ENCODE measurements around the gene LZIC.

The LZIC gene

DNA sequence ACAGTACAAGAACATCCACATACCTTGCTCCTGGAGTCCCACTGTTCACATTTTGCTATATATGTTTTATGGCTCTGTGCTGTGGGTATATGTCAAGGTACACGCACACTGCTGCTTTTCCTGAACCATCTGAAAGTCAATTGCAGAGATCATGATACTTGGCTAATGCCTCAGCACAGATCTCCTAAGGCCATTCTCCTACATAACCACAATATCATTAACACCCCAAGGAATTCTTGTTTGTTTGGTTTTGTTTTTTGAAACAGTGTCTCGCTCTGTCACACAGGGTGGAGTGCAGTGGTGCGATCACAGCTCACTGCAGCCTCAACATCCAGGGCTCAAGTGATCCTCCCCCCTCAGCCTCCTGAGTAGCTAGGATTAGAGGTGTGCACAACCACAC, 49.1 kb downstream of the LZIC start:
- Histone ChIP-seq H3K27me3 (ENCODE audit: control insufficient read depth, insufficient read depth, low read length) (no peaks in the 10 kb centered on the region), H3K9me3 (replicated peaks; ENCODE audit: low read length) (no peaks in the 10 kb centered on the region), H3K36me3 (ENCODE audit: insufficient read depth, low read length) (no peaks in the 10 kb centered on the region), H3K4me1 (ENCODE audit: control insufficient read depth, insufficient read depth, low read length) (peaks cover 44% of the 10 kb centered on the region), H3K4me2 (ENCODE audit: low read length) (no peak overlapping the region), H3K4me3 (ENCODE audit: low read length) (no peak overlapping the region), H3K9ac (ENCODE audit: low read depth, low read length) (no peak overlapping the region)

DNA sequence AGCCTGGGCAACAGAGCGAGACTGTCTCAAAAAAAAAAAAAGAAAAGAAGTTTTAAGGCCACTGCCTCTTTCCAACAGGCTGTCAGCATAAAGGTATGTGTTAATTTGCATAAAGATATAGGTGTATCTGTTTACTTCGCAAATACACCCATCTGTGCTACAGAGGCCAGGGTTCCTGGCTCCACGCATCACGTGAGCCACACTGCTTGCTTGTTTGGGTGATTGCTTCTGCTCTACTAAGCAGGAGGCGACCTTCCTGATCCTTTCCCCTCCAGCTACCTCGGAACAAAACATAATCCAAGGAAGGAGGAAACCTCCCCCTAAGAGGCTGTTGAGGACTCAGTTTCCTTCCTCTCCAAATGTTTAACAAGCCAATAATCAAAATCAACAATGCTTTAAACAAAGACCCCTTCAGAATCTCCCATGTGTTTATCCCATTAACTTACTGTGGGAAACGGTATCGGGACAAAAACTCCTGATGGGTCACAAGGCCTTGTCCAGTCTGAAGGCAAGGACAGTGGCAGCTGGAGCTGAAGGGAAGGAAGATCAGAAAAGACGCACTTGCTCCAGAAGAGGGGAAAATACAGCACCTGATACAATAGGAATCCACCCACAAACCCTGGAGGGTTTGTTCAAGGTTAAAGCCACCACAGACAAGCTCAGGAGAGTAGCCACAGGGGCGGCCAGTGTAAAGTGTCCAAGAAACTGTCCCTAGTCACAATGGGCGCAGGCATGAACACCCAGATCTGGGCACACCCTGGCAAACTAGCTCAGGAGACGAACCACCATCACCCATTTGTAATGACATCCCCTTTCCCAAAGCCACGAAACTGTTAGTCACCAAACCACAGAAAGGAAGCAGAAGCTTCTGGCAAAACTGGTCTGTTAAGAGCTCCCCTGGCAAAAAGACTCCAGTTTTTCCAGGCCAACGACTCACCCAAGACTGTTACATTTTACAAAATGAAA, 50.3 kb downstream of the LZIC start:
- H3K9ac ChIP-seq (ENCODE audit: low read depth, low read length), result peak overlapping the region; percentile 35
- H3K4me3 ChIP-seq (ENCODE audit: low read length), result peak overlapping the region; percentile 49
- peaks cover 38% of the 10 kb centered on the region for H3K4me1 ChIP-seq (ENCODE audit: control insufficient read depth, insufficient read depth, low read length)
- peak overlapping the region; percentile 71 for H3K4me2 ChIP-seq (ENCODE audit: low read length)
- H3K27me3 ChIP-seq (ENCODE audit: control insufficient read depth, insufficient read depth, low read length), result no peaks in the 10 kb centered on the region
- no peaks in the 10 kb centered on the region for H3K9me3 ChIP-seq (replicated peaks; ENCODE audit: low read length)
- no peaks in the 10 kb centered on the region for H3K36me3 ChIP-seq (ENCODE audit: insufficient read depth, low read length)

DNA sequence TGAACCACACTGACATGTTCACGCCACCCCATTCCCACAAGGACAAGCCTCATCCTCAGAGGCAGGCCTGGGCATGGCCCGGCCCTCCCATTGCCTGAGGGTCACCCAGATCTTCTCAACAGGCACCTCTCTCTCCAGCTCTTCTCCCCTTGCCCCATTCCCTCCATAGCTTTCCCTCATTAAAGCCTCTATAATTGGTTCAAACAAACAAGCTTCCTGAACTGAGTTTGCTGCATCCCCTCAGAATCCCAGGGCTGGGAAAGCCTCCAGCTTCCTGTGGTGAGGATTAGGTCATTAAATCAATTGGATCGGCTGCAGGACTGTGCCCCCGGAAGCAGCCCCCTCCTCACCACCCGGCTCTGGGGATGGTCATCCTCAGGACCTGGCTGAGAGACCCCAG, 52.0 kb downstream of the LZIC start:
- Histone ChIP-seq H3K9me3 (replicated peaks; ENCODE audit: low read length) (no peaks in the 10 kb centered on the region), H3K27me3 (ENCODE audit: control insufficient read depth, insufficient read depth, low read length) (no peaks in the 10 kb centered on the region), H3K4me1 (ENCODE audit: control insufficient read depth, insufficient read depth, low read length) (peaks cover 38% of the 10 kb centered on the region), H3K36me3 (ENCODE audit: insufficient read depth, low read length) (no peaks in the 10 kb centered on the region), H3K4me3 (ENCODE audit: low read length) (no peak overlapping the region), H3K4me2 (ENCODE audit: low read length) (no peak overlapping the region), H3K9ac (ENCODE audit: low read depth, low read length) (no peak overlapping the region)

DNA sequence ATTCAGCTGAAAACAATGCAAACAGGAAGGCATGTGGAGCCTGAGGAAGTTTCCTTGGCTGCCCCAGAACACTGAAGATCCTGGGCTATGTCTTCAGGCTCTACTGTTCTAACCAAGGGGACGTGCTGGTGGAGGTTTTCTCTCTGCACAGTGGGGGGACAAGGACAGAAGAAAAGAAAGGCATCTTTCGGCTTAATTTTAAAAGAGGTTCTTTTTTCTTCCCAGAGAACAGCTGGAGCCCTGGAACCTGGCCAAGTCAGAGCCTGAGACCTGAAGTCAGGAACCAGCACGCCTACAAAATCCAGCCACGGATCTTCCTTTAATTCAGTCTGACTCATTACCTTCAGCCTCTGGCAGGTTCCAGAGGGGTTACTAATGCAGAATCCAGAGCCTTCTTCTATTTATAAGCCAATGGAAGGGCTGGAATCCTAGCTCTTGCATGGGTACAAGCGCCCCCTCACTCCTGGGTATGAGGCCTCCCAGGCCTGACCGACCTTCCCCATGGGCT, 52.9 kb downstream of the LZIC start:
- no peaks in the 10 kb centered on the region for H3K36me3 ChIP-seq (ENCODE audit: insufficient read depth, low read length)
- peak overlapping the region; percentile 10 for H3K9ac ChIP-seq (ENCODE audit: low read depth, low read length)
- H3K4me3 ChIP-seq (ENCODE audit: low read length), result no peak overlapping the region
- H3K27me3 ChIP-seq (ENCODE audit: control insufficient read depth, insufficient read depth, low read length), result no peaks in the 10 kb centered on the region
- peak overlapping the region; percentile 56 for H3K4me2 ChIP-seq (ENCODE audit: low read length)
- peaks cover 38% of the 10 kb centered on the region for H3K4me1 ChIP-seq (ENCODE audit: control insufficient read depth, insufficient read depth, low read length)
- H3K9me3 ChIP-seq (replicated peaks; ENCODE audit: low read length), result no peaks in the 10 kb centered on the region

DNA sequence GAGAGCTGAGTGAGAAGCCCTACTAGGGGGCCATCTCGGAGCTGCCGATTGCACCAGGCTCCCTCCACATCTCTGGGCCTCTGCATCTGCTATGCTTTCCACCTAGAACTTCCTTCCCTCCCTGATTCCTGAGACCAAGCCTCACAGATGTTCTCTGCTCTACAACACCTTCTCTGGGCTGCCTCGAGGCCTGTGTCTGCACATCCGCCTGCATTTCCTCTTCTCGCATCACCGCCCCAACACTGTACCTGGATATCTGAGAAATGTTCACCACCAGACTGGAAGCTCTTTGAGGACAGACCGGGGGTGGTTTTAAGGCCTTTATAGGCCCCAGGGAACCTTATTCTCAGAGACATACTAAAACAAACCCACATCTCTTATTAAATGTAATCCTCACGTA, 53.8 kb downstream of the LZIC start:
- Histone ChIP-seq H3K9ac (ENCODE audit: low read depth, low read length) (no peak overlapping the region), H3K27me3 (ENCODE audit: control insufficient read depth, insufficient read depth, low read length) (no peaks in the 10 kb centered on the region), H3K4me2 (ENCODE audit: low read length) (no peak overlapping the region), H3K4me3 (ENCODE audit: low read length) (no peak overlapping the region), H3K4me1 (ENCODE audit: control insufficient read depth, insufficient read depth, low read length) (peaks cover 38% of the 10 kb centered on the region), H3K36me3 (ENCODE audit: insufficient read depth, low read length) (no peaks in the 10 kb centered on the region), H3K9me3 (replicated peaks; ENCODE audit: low read length) (no peaks in the 10 kb centered on the region)

DNA sequence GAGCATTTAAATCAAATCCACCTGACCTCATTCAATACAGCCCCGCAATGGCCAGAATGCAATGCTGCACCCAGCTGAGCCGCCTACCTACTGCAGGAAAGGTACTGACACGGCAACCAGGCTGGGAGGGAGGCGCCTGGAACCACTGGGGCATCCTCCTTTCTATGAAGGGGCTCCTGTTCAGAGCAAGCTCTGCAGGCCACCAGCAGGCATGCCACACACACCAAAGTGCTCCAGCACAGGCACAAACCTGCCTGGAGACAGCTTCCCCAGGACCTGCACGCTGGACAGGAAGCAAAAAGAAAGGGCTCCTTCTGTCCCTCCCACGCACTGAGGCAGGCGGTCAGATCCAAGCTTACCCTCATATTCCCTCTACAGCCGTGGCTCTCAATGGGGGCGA, 54.3 kb downstream of the LZIC start:
- H3K9ac ChIP-seq (ENCODE audit: low read depth, low read length), result no peak overlapping the region
- H3K27me3 ChIP-seq (ENCODE audit: control insufficient read depth, insufficient read depth, low read length), result no peaks in the 10 kb centered on the region
- H3K4me1 ChIP-seq (ENCODE audit: control insufficient read depth, insufficient read depth, low read length), result peaks cover 35% of the 10 kb centered on the region
- no peaks in the 10 kb centered on the region for H3K9me3 ChIP-seq (replicated peaks; ENCODE audit: low read length)
- H3K4me3 ChIP-seq (ENCODE audit: low read length), result no peak overlapping the region
- H3K4me2 ChIP-seq (ENCODE audit: low read length), result no peak overlapping the region
- no peaks in the 10 kb centered on the region for H3K36me3 ChIP-seq (ENCODE audit: insufficient read depth, low read length)

DNA sequence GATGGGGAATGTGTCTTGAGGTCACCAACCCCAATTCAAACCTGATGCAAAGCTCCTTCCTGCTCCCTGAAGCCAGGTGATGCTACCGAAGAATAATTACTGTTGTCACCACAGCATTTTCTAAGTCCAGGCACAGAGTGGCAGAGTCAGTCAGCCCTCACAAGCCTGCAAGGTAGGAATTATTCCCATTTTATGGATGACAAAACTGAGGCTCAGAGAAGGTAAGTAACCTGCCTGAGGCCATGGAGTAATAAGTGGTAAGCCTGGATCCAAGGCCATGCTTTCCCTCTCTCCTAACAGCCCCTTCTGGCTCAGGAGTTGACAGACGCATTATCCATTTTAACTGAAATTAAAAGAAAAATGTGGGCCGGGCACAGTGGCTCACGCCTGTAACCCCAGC, 56.1 kb downstream of the LZIC start:
- H3K4me3 ChIP-seq (ENCODE audit: low read length), result no peak overlapping the region
- H3K4me2 ChIP-seq (ENCODE audit: low read length), result no peak overlapping the region
- H3K9me3 ChIP-seq (replicated peaks; ENCODE audit: low read length), result no peaks in the 10 kb centered on the region
- H3K9ac ChIP-seq (ENCODE audit: low read depth, low read length), result no peak overlapping the region
- H3K27me3 ChIP-seq (ENCODE audit: control insufficient read depth, insufficient read depth, low read length), result no peaks in the 10 kb centered on the region
- no peaks in the 10 kb centered on the region for H3K36me3 ChIP-seq (ENCODE audit: insufficient read depth, low read length)
- H3K4me1 ChIP-seq (ENCODE audit: control insufficient read depth, insufficient read depth, low read length), result peaks cover 28% of the 10 kb centered on the region

DNA sequence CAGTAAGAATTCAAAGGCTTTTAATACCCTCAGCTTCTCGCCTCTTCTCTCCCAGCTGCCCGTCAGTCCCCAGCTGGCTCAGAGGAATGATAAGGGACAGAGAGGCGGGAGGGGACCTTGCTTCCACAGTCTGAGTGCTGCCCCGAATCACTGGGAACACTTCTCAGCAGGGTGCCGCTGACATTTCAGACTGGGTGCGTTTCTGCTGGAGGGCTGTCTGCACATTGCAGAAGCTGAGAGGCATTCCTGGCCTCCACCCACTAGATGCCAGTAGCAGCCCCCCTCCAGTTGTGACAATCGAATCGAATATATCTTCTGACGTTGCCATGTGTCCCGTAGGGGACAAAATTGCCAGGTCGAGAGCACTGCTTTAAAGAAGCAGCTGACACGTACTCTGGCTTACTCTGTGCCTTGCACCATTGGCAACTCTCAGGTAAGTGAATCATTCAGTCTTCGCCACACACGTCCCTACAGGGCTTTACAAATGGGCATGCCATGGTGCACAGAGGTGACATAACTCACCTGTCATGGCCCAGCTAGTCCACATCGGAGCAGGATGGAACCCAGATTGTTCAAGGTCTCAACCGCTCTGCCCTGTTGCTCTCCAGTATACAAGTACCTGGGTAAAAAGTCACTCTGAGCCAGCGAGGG, 57.0 kb downstream of the LZIC start:
- Histone ChIP-seq H3K9me3 (replicated peaks; ENCODE audit: low read length) (no peaks in the 10 kb centered on the region), H3K4me1 (ENCODE audit: control insufficient read depth, insufficient read depth, low read length) (peaks cover 31% of the 10 kb centered on the region), H3K9ac (ENCODE audit: low read depth, low read length) (no peak overlapping the region), H3K4me2 (ENCODE audit: low read length) (no peak overlapping the region), H3K36me3 (ENCODE audit: insufficient read depth, low read length) (no peaks in the 10 kb centered on the region), H3K4me3 (ENCODE audit: low read length) (no peak overlapping the region), H3K27me3 (ENCODE audit: control insufficient read depth, insufficient read depth, low read length) (no peaks in the 10 kb centered on the region)

DNA sequence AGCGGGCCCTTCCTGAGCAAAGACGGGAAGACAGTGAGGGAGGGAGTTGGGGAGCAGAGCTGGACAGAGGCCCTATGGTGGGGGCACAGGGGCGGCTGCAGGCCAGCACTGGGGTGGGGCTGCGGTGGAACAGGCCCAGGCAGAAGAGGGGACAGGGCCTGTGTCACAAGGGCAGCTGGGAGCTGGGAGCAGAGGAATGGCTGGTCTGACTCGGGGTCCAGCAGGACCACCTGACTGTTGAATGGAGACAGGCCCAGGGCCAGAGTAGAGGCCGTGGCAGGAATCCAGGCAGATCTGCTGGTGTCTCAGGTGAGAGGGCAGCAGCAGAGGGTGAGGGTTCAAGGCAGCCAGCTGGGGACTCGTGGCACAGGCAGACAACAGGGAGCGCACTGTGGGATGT, 58.4 kb downstream of the LZIC start:
- Histone ChIP-seq H3K4me1 (ENCODE audit: control insufficient read depth, insufficient read depth, low read length) (peaks cover 17% of the 10 kb centered on the region), H3K27me3 (ENCODE audit: control insufficient read depth, insufficient read depth, low read length) (no peaks in the 10 kb centered on the region), H3K9ac (ENCODE audit: low read depth, low read length) (no peak overlapping the region), H3K36me3 (ENCODE audit: insufficient read depth, low read length) (no peaks in the 10 kb centered on the region), H3K9me3 (replicated peaks; ENCODE audit: low read length) (no peaks in the 10 kb centered on the region), H3K4me2 (ENCODE audit: low read length) (no peak overlapping the region), H3K4me3 (ENCODE audit: low read length) (no peak overlapping the region)

DNA sequence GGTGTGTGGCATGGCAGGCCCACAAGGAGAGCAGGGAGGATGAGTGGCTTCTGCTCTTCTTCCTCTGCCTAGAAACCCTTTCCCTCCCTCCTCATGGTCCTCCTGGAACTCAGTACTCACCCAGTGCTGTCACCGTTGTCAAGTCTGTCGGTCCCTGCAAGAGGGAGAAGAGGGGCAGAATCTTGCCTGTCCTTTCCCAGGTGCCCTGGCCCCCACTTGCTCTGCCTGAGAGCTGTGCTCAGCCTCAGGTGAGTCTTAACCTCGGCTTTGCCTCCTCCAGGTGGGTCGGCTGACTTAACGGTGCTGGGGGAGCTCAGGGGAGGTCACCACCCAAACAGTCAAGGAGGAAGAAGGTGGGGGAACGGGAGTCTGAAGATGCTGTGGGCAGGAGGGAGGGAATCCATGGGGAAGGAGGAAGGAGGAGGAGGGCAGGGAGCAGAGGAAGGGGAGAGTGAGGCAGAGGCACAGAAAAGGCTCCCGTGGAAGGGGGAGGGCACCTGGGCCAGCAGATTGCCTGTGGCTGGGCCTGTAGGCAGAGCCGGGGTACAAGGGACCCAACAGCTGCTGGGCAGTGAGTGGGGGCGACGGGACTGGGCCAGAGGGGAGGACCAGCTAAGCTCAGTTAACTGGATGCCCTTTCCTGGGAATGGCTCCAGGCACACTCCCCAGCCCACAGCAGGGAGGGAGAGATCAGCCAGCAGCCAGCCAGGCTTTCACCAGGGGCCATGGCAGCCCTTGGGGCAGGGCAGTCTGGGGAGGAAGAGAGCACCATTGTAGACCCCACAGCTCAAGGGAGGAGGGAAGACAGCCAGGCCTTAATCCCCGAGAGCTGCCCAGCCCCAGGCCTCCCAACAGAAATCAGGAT, 59.4 kb downstream of the LZIC start:
- Histone ChIP-seq H3K36me3 (ENCODE audit: insufficient read depth, low read length) (no peaks in the 10 kb centered on the region), H3K4me2 (ENCODE audit: low read length) (no peak overlapping the region), H3K4me3 (ENCODE audit: low read length) (no peak overlapping the region), H3K4me1 (ENCODE audit: control insufficient read depth, insufficient read depth, low read length) (peaks cover 15% of the 10 kb centered on the region), H3K27me3 (ENCODE audit: control insufficient read depth, insufficient read depth, low read length) (no peaks in the 10 kb centered on the region), H3K9me3 (replicated peaks; ENCODE audit: low read length) (no peaks in the 10 kb centered on the region), H3K9ac (ENCODE audit: low read depth, low read length) (no peak overlapping the region)

DNA sequence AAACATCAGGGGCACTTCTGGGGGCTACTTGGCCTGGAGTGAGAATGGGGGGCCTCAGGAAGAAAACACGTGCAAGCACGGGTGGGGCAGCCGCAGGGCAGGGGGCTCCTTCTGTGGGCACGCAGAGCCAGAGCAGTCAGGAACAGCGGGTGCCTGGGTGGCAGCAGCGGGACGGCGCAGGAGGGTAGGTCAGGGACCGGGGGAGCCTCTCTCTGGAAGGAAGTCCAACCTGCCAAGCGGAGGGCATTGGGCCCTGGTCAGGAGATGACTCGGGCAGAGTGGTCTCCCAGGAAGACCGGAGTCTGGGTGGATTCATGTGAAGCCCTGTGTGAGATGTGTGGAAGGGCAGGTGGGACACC, 60.3 kb downstream of the LZIC start:
- H3K9me3 ChIP-seq (replicated peaks; ENCODE audit: low read length), result no peaks in the 10 kb centered on the region

More for the DNA sequence above, 60.3 kb downstream of the LZIC start:
- H3K4me3 ChIP-seq (ENCODE audit: low read length), result no peak overlapping the region
- no peak overlapping the region for H3K9ac ChIP-seq (ENCODE audit: low read depth, low read length)
- H3K4me2 ChIP-seq (ENCODE audit: low read length), result no peak overlapping the region
- H3K27me3 ChIP-seq (ENCODE audit: control insufficient read depth, insufficient read depth, low read length), result no peaks in the 10 kb centered on the region
- H3K4me1 ChIP-seq (ENCODE audit: control insufficient read depth, insufficient read depth, low read length), result peaks cover 15% of the 10 kb centered on the region
- H3K36me3 ChIP-seq (ENCODE audit: insufficient read depth, low read length), result no peaks in the 10 kb centered on the region
